Liver (tissue), 9 donors: ENCODE data around the gene KRTAP4-2. TPM values are rescaled to one million over a fixed set of nuclear protein-coding genes. Genes with fewer than 3 reads are reported as not detected.
"Not testable (repeated sequence)": the region's sequence is repeated elsewhere in the genome, so short reads cannot be mapped to it uniquely, and the experiment has no call there.

Experiments
- DNase-seq: peaks from one replicate; pipeline ENCODE4 v3.0.0-alpha.2; 2017; ENCODE audit warnings: low spot score
- H3K27ac ChIP-seq, 2 donors: one replicate each; pipeline ENCODE4 v1.7.0; 2013; ENCODE audit warnings: inconsistent platforms in 2 of 2, low read length in 2 of 2, control low read depth in 1 of 2, low read depth in 1 of 2, mild to moderate bottlenecking in 1 of 2
- H3K27me3 ChIP-seq, 4 donors: one replicate each; pipeline versions ENCODE4 v1.6.1 to v1.7.0; 2013; ENCODE audit warnings: low read length in 3 of 4, inconsistent platforms in 1 of 4, mild to moderate bottlenecking in 1 of 4, moderate library complexity in 1 of 4; ENCODE audit not compliant: control insufficient read depth in 4 of 4, insufficient read depth in 4 of 4
- H3K36me3 ChIP-seq, 4 donors: one replicate each; pipeline versions ENCODE4 v1.6.1 to v1.7.0; 2013; ENCODE audit warnings: low read length in 3 of 4, mild to moderate bottlenecking in 3 of 4, low read depth in 1 of 4, moderate library complexity in 1 of 4; ENCODE audit not compliant: control insufficient read depth in 4 of 4, insufficient read depth in 3 of 4
- H3K4me1 ChIP-seq, 4 donors: one replicate each; pipeline versions ENCODE4 v1.6.1 to v1.7.0; 2013; ENCODE audit warnings: low read length in 3 of 4, mild to moderate bottlenecking in 3 of 4, moderate library complexity in 1 of 4; ENCODE audit not compliant: control insufficient read depth in 4 of 4, insufficient read depth in 4 of 4
- H3K4me3 ChIP-seq, 3 donors: one replicate each; pipeline versions ENCODE4 v1.6.1 to v1.7.0; 2013; ENCODE audit warnings: low read length in 3 of 3, control low read depth in 1 of 3, low read depth in 1 of 3, mild to moderate bottlenecking in 1 of 3
- H3K9ac ChIP-seq, 2 donors: one replicate each; pipeline ENCODE4 v1.7.0; 2013; ENCODE audit warnings: low read length in 2 of 2, mild to moderate bottlenecking in 2 of 2, moderate library complexity in 2 of 2, control low read depth in 1 of 2, low read depth in 1 of 2
- H3K9me3 ChIP-seq, 4 donors: one replicate each; pipeline versions ENCODE4 v1.6.1 to v1.7.0; 2013; ENCODE audit warnings: low read length in 3 of 4; ENCODE audit not compliant: control insufficient read depth in 4 of 4
- FOXA2 ChIP-seq: IDR thresholded peaks from 2 replicates; pipeline ENCODE4 v1.6.1; 2016; ENCODE audit warnings: antibody characterized with exemption
- GABPA ChIP-seq, 2 donors: IDR thresholded peaks in 1 of 2; conservative IDR thresholded peaks in 1 of 2; 2 replicates each; pipeline ENCODE4 v1.6.1; 2016; ENCODE audit warnings: antibody characterized with exemption in 2 of 2, mild to moderate bottlenecking in 1 of 2, moderate library complexity in 1 of 2
- HNF4G ChIP-seq: IDR thresholded peaks from 2 replicates; pipeline ENCODE4 v1.6.1; 2016; ENCODE audit warnings: antibody characterized with exemption
- MAX ChIP-seq: IDR thresholded peaks from 2 replicates; pipeline ENCODE4 v1.6.1; 2016; ENCODE audit warnings: antibody characterized with exemption
- NR2F2 ChIP-seq: IDR thresholded peaks from 2 replicates; pipeline ENCODE4 v1.6.1; 2016; ENCODE audit warnings: antibody characterized with exemption
- REST ChIP-seq: IDR thresholded peaks from 2 replicates; pipeline ENCODE4 v1.6.1; 2016; ENCODE audit warnings: antibody characterized with exemption, mild to moderate bottlenecking
- TAF1 ChIP-seq: conservative IDR thresholded peaks from 2 replicates; pipeline ENCODE4 v1.6.1; 2016; ENCODE audit warnings: antibody characterized with exemption, mild to moderate bottlenecking
- YY1 ChIP-seq: IDR thresholded peaks from 2 replicates; pipeline ENCODE4 v1.6.1; 2016; ENCODE audit warnings: antibody characterized with exemption, mild to moderate bottlenecking
- ZBTB33 ChIP-seq: IDR thresholded peaks from 2 replicates; pipeline ENCODE4 v1.6.1; 2016; ENCODE audit warnings: antibody characterized with exemption
- WGBS: extraction: QIAGEN DNeasy Blood & Tissue Kit; methylation state at CpG from one replicate; pipeline ENCODE4 v1.1.7; 2013; 5-methylcytosine and 5-hydroxymethylcytosine counted together
- polyA plus RNA-seq, 2 donors: library from polyadenylated mRNA; stranded (reverse) in 1 of 2; unstranded in 1 of 2; fragments of 200-250 nt in 1 of 2; fragments of >200 nt in 1 of 2; fragmentation: Nextera tagmentation in 1 of 2; extraction: Ambion mirVana in 1 of 2; gene quantifications; one replicate each; pipeline versions ENCODE4 v1.2.1 to v1.2.3, GENCODE V29; 2013 to 2015
- total RNA-seq, 2 donors: library from RNA; depleted of rRNA; stranded (reverse); fragments of >200 nt; gene quantifications; one replicate each; pipeline ENCODE4 v1.2.3, GENCODE V29; 2014
- donor health status: healthy.
- donor health status: healthy.
- donor health status: healthy.
- donor health status: healthy.
- donor health status: healthy.

Gene KRTAP4-2
- total and polyA plus RNA-seq, 4 donors = not detected

GRCh38 chr17:41151525-41151924, 26.5 kb downstream of the KRTAP4-2 start (continued):
- TF ChIP-seq ZBTB33 = no peak

GRCh38 chr17:41150026-41150425, 28.0 kb downstream of the KRTAP4-2 start:
- no peaks in the 10 kb centered on the region for H3K36me3 ChIP-seq
- H3K9ac ChIP-seq = no peak overlapping the region
- H3K27ac ChIP-seq = no peak overlapping the region
- DNase-seq = no peak
- WGBS = 87% methylated on average over 4 of the region's 4 CpGs
- H3K27me3 ChIP-seq = peaks cover 0 to 3% (median 0%) of the 10 kb centered on the region in 4 donors
- H3K4me3 ChIP-seq = no peak overlapping the region
- no peaks in the 10 kb centered on the region for H3K9me3 ChIP-seq
- no peaks in the 10 kb centered on the region for H3K4me1 ChIP-seq
- TF ChIP-seq FOXA2 = no peak
- TF ChIP-seq YY1 = no peak
- TF ChIP-seq REST = no peak
- TF ChIP-seq GABPA (IDR thresholded peaks at IDR 0.05 in 1 of 2, conservative IDR thresholded peaks at IDR 0.05 in 1 of 2) = no peak
- TF ChIP-seq MAX = no peak

GRCh38 chr17:41149652-41149985, 28.4 kb downstream of the KRTAP4-2 start, which contains the start of gene KRTAP4-5:
Gene KRTAP4-5, minus strand, starts transcription at chr17:41149825. Its CDS starts 58 bp downstream, at chr17:41149767.
- 42% methylated on average over 2 of the region's 2 CpGs for WGBS
- no peak within 1 kb of the TSS for H3K9ac ChIP-seq
- H3K9me3 ChIP-seq = no peaks in the 10 kb centered on the region
- H3K36me3 ChIP-seq = no peaks in the 10 kb centered on the region
- H3K27ac ChIP-seq = no peak within 1 kb of the TSS
- TF ChIP-seq NR2F2 (no peak), HNF4G (no peak), YY1 (no peak), GABPA (IDR thresholded peaks at IDR 0.05 in 1 of 2, conservative IDR thresholded peaks at IDR 0.05 in 1 of 2) (no peak), ZBTB33 (no peak), TAF1 (no peak)
- no peaks in the 10 kb centered on the region for H3K4me1 ChIP-seq
- H3K4me3 ChIP-seq = no peak within 1 kb of the TSS
- peaks cover 0 to 3% (median 0%) of the 10 kb centered on the region in 4 donors for H3K27me3 ChIP-seq
- no peak for DNase-seq

GRCh38 chr17:41148971-41149651, 28.9 kb downstream of the KRTAP4-2 start:
- not testable (repeated sequence) for H3K36me3 ChIP-seq

More at GRCh38 chr17:41148971-41149651, 28.9 kb downstream of the KRTAP4-2 start:
- H3K4me1 ChIP-seq, H3K9ac ChIP-seq, DNase-seq, H3K4me3 ChIP-seq, H3K27me3 ChIP-seq, H3K27ac ChIP-seq, H3K9me3 ChIP-seq: not testable (repeated sequence)
- 71% methylated on average over 10 of the region's 10 CpGs for WGBS
